Sigmoid colon (tissue), 7 donors: ENCODE data around the gene TTN. TPM values are rescaled to one million over a fixed set of nuclear protein-coding genes. Genes with fewer than 3 reads are reported as not detected.

Experiments used
- DNase-seq: peaks from one replicate; pipeline ENCODE4 v3.0.0-alpha.2; 2019
- H3K27ac ChIP-seq, 4 donors: fragments of 200-600 bp; sonication (generic); one replicate each; pipeline ENCODE4 v1.5.1; 2016 to 2019; ENCODE audit warnings: mild to moderate bottlenecking in 1 of 4
- H3K27me3 ChIP-seq, 3 donors: fragments of 200-600 bp; sonication (generic); one replicate each; pipeline ENCODE4 v1.5.1; 2019; ENCODE audit warnings: mild to moderate bottlenecking in 1 of 3
- H3K36me3 ChIP-seq, 4 donors: fragments of 200-600 bp; sonication (generic); one replicate each; pipeline ENCODE4 v1.5.1; 2016 to 2019
- H3K4me1 ChIP-seq, 4 donors: fragments of 200-600 bp; sonication (generic); one replicate each; pipeline ENCODE4 v1.5.1; 2017 to 2019
- H3K4me3 ChIP-seq, 4 donors: fragments of 200-600 bp; sonication (generic); one replicate each; pipeline ENCODE4 v1.5.1; 2017 to 2019; ENCODE audit warnings: mild to moderate bottlenecking in 2 of 4, moderate library complexity in 1 of 4
- H3K9me3 ChIP-seq, 4 donors: fragments of 200-600 bp in 3 of 4; sonication (generic) in 3 of 4; one replicate each; pipeline versions ENCODE4 v1.5.1 to v1.6.1; 2013 to 2019
- CTCF ChIP-seq, 4 experiments: fragments of 450-650 bp in 3 of 4; fragments of 200-600 bp in 1 of 4; IDR thresholded peaks; one replicate each; pipeline ENCODE4 v1.5.1; 2016 to 2019; ENCODE audit warnings: antibody characterized with exemption in 4 of 4, mild to moderate bottlenecking in 3 of 4, moderate library complexity in 2 of 4
- EP300 ChIP-seq, 4 donors: sonication (generic); formaldehyde crosslinking; IDR thresholded peaks; one replicate each; pipeline ENCODE4 v1.6.1; 2017; ENCODE audit warnings: antibody characterized with exemption in 4 of 4
- POLR2A ChIP-seq, 2 donors: fragments of 450-650 bp; IDR thresholded peaks; one replicate each; pipeline ENCODE4 v1.6.1; 2016; ENCODE audit warnings: antibody characterized with exemption in 2 of 2, mild to moderate bottlenecking in 2 of 2, moderate library complexity in 2 of 2
- POLR2AphosphoS5 ChIP-seq, 4 donors: sonication (generic); formaldehyde crosslinking; IDR thresholded peaks; one replicate each; pipeline ENCODE4 v1.6.1; 2017; ENCODE audit warnings: antibody characterized with exemption in 4 of 4
- WGBS, 2 donors: extraction: QIAGEN DNeasy Blood & Tissue Kit; methylation state at CpG; one replicate each; pipeline ENCODE4 v1.1.7; 2013; 5-methylcytosine and 5-hydroxymethylcytosine counted together
- intact Hi-C: fragments of 100-400 bp; cut with DNase I; formaldehyde crosslinking; loops from one replicate; pipeline ENCODE4 v1.15.1; 2023
- polyA plus RNA-seq, 3 donors: library from polyadenylated mRNA; stranded (reverse); fragments of 200-250 nt; gene quantifications; one replicate each; pipeline ENCODE4 v1.2.3, GENCODE V29; 2013
- total RNA-seq, 4 donors: library from RNA; depleted of rRNA; stranded (reverse); fragments of >200 nt; gene quantifications; one replicate each; pipeline ENCODE4 v1.1.0, GENCODE V29; 2016
- donor health status: healthy with polysubstance abuse.
- donor health status: Bipolar disorder and iron deficiency.
- donor health status: healthy.

Gene TTN
- total and polyA plus RNA-seq, 7 donors: under 0.01 to 20.2 (median 6.7) TPM

GRCh38 chr2:178584666-178585065, 222.6 kb downstream of the TTN start:
- Histone ChIP-seq H3K4me3 (no peak overlapping the region), H3K27ac (no peak overlapping the region), H3K9me3 (no peaks in the 10 kb centered on the region), H3K27me3 (no peaks in the 10 kb centered on the region), H3K36me3 (peaks cover 0 to 7% (median 0%) of the 10 kb centered on the region in 4 donors), H3K4me1 (no peaks in the 10 kb centered on the region)
- TF ChIP-seq POLR2A (IDR thresholded peaks at IDR 0.05) (no peak), CTCF (IDR thresholded peaks at IDR 0.05) (no peak), POLR2AphosphoS5 (IDR thresholded peaks at IDR 0.05) (no peak), EP300 (IDR thresholded peaks at IDR 0.05) (no peak)
- WGBS, 2 donors: 95 to 96% methylated on average over 10 of the region's 10 CpGs
- DNase-seq: no peak
- intact Hi-C loops: no loop called here

GRCh38 chr2:178579006-178579405, 228.2 kb downstream of the TTN start:
- Histone ChIP-seq H3K36me3 (peaks cover 0 to 32% (median 10%) of the 10 kb centered on the region in 4 donors), H3K27me3 (no peaks in the 10 kb centered on the region), H3K9me3 (no peaks in the 10 kb centered on the region), H3K27ac (no peak overlapping the region), H3K4me1 (no peaks in the 10 kb centered on the region), H3K4me3 (no peak overlapping the region)
- 93 to 97% methylated on average over 3 of the region's 3 CpGs for WGBS, 2 donors
- intact Hi-C loops: no loop called here
- DNase-seq: no peak
- TF ChIP-seq CTCF (IDR thresholded peaks at IDR 0.05) (no peak), POLR2AphosphoS5 (IDR thresholded peaks at IDR 0.05) (no peak), POLR2A (IDR thresholded peaks at IDR 0.05) (no peak), EP300 (IDR thresholded peaks at IDR 0.05) (no peak)

- TF ChIP-seq POLR2A (IDR thresholded peaks at IDR 0.05) (no peak), POLR2AphosphoS5 (IDR thresholded peaks at IDR 0.05) (no peak), CTCF (IDR thresholded peaks at IDR 0.05) (no peak), EP300 (IDR thresholded peaks at IDR 0.05) (no peak)
- H3K4me3 ChIP-seq: no peak overlapping the region
- peaks cover 0 to 36% (median 15%) of the 10 kb centered on the region in 4 donors for H3K36me3 ChIP-seq
- no peak for DNase-seq
- WGBS, 2 donors: 94 to 96% methylated on average over 7 of the region's 7 CpGs
- H3K9me3 ChIP-seq: peaks cover 0 to 2% (median 0%) of the 10 kb centered on the region in 4 donors
- H3K27ac ChIP-seq: no peak overlapping the region
- H3K27me3 ChIP-seq: no peaks in the 10 kb centered on the region
- no peaks in the 10 kb centered on the region for H3K4me1 ChIP-seq
- intact Hi-C loops: no loop called here
These were observed 232.4 kb downstream of the TTN start for GRCh38 chr2:178574789-178575188.

GRCh38 chr2:178568227-178568626, 239.0 kb downstream of the TTN start:
- Histone ChIP-seq H3K27me3 (no peaks in the 10 kb centered on the region), H3K4me1 (no peaks in the 10 kb centered on the region), H3K9me3 (peaks cover 0 to 5% (median 0%) of the 10 kb centered on the region in 4 donors), H3K4me3 (no peak overlapping the region), H3K27ac (no peak overlapping the region), H3K36me3 (peaks cover 0 to 25% (median 5%) of the 10 kb centered on the region in 4 donors)
- TF ChIP-seq EP300 (IDR thresholded peaks at IDR 0.05) (no peak), CTCF (IDR thresholded peaks at IDR 0.05) (no peak), POLR2AphosphoS5 (IDR thresholded peaks at IDR 0.05) (no peak), POLR2A (IDR thresholded peaks at IDR 0.05) (no peak)
- WGBS, 2 donors: 96% methylated on average over 4 of the region's 4 CpGs
- intact Hi-C loops: no loop called here
- no peak for DNase-seq

- Histone ChIP-seq H3K9me3 (no peaks in the 10 kb centered on the region), H3K4me3 (no peak overlapping the region), H3K4me1 (peaks cover 0 to 9% (median 2%) of the 10 kb centered on the region in 4 donors), H3K36me3 (peaks cover 0 to 9% (median 2%) of the 10 kb centered on the region in 4 donors), H3K27ac (no peak overlapping the region), H3K27me3 (no peaks in the 10 kb centered on the region)
- DNase-seq: no peak
- TF ChIP-seq EP300 (IDR thresholded peaks at IDR 0.05): no peak
- no peak for TF ChIP-seq CTCF (IDR thresholded peaks at IDR 0.05)
- TF ChIP-seq POLR2AphosphoS5 (IDR thresholded peaks at IDR 0.05): no peak
- no peak for TF ChIP-seq POLR2A (IDR thresholded peaks at IDR 0.05)
- intact Hi-C loops: no loop called here
- 89 to 97% methylated on average over 2 of the region's 2 CpGs for WGBS, 2 donors
These were observed 254.2 kb downstream of the TTN start for GRCh38 chr2:178553047-178553446.
